Liver (tissue), 9 donors: ENCODE results near the gene ALS2CL. TPM values are rescaled to one million over a fixed set of nuclear protein-coding genes. Genes with fewer than 3 reads are reported as not detected.

Source experiments
- DNase-seq: peaks from one replicate; pipeline ENCODE4 v3.0.0-alpha.2; 2017; ENCODE audit warnings: low spot score
- H3K27ac ChIP-seq, 2 donors: one replicate each; pipeline ENCODE4 v1.7.0; 2013; ENCODE audit warnings: inconsistent platforms in 2 of 2, low read length in 2 of 2, control low read depth in 1 of 2, low read depth in 1 of 2, mild to moderate bottlenecking in 1 of 2
- H3K27me3 ChIP-seq, 4 donors: one replicate each; pipeline versions ENCODE4 v1.6.1 to v1.7.0; 2013; ENCODE audit warnings: low read length in 3 of 4, inconsistent platforms in 1 of 4, mild to moderate bottlenecking in 1 of 4, moderate library complexity in 1 of 4; ENCODE audit not compliant: control insufficient read depth in 4 of 4, insufficient read depth in 4 of 4
- H3K36me3 ChIP-seq, 4 donors: one replicate each; pipeline versions ENCODE4 v1.6.1 to v1.7.0; 2013; ENCODE audit warnings: low read length in 3 of 4, mild to moderate bottlenecking in 3 of 4, low read depth in 1 of 4, moderate library complexity in 1 of 4; ENCODE audit not compliant: control insufficient read depth in 4 of 4, insufficient read depth in 3 of 4
- H3K4me1 ChIP-seq, 4 donors: one replicate each; pipeline versions ENCODE4 v1.6.1 to v1.7.0; 2013; ENCODE audit warnings: low read length in 3 of 4, mild to moderate bottlenecking in 3 of 4, moderate library complexity in 1 of 4; ENCODE audit not compliant: control insufficient read depth in 4 of 4, insufficient read depth in 4 of 4
- H3K4me3 ChIP-seq, 3 donors: one replicate each; pipeline versions ENCODE4 v1.6.1 to v1.7.0; 2013; ENCODE audit warnings: low read length in 3 of 3, control low read depth in 1 of 3, low read depth in 1 of 3, mild to moderate bottlenecking in 1 of 3
- H3K9ac ChIP-seq, 2 donors: one replicate each; pipeline ENCODE4 v1.7.0; 2013; ENCODE audit warnings: low read length in 2 of 2, mild to moderate bottlenecking in 2 of 2, moderate library complexity in 2 of 2, control low read depth in 1 of 2, low read depth in 1 of 2
- H3K9me3 ChIP-seq, 4 donors: one replicate each; pipeline versions ENCODE4 v1.6.1 to v1.7.0; 2013; ENCODE audit warnings: low read length in 3 of 4; ENCODE audit not compliant: control insufficient read depth in 4 of 4
- ATF3 ChIP-seq: IDR thresholded peaks from 2 replicates; pipeline ENCODE4 v1.6.1; 2016; ENCODE audit warnings: antibody characterized with exemption
- CTCF ChIP-seq: fragments of 150-350 bp; IDR thresholded peaks from 2 replicates; pipeline ENCODE4 v1.5.1; 2017; ENCODE audit warnings: improper control_type of control experiment, low read depth, low read length; ENCODE audit not compliant: missing input control
- EGR1 ChIP-seq, 2 donors: IDR thresholded peaks; 2 replicates each; pipeline ENCODE4 v1.6.1; 2016 to 2018; ENCODE audit warnings: antibody characterized with exemption in 2 of 2, low read depth in 2 of 2
- FOXA2 ChIP-seq: IDR thresholded peaks from 2 replicates; pipeline ENCODE4 v1.6.1; 2016; ENCODE audit warnings: antibody characterized with exemption
- GABPA ChIP-seq, 2 donors: IDR thresholded peaks in 1 of 2; conservative IDR thresholded peaks in 1 of 2; 2 replicates each; pipeline ENCODE4 v1.6.1; 2016; ENCODE audit warnings: antibody characterized with exemption in 2 of 2, mild to moderate bottlenecking in 1 of 2, moderate library complexity in 1 of 2
- HNF4A ChIP-seq, 2 donors: conservative IDR thresholded peaks; 2 replicates each; pipeline ENCODE4 v1.6.1; 2016; ENCODE audit warnings: antibody characterized with exemption in 2 of 2, mild to moderate bottlenecking in 2 of 2
- HNF4G ChIP-seq: IDR thresholded peaks from 2 replicates; pipeline ENCODE4 v1.6.1; 2016; ENCODE audit warnings: antibody characterized with exemption
- JUND ChIP-seq, 2 donors: IDR thresholded peaks; 2 replicates each; pipeline ENCODE4 v1.6.1; 2016; ENCODE audit warnings: antibody characterized with exemption in 2 of 2
- MAX ChIP-seq: IDR thresholded peaks from 2 replicates; pipeline ENCODE4 v1.6.1; 2016; ENCODE audit warnings: antibody characterized with exemption
- NR2F2 ChIP-seq: IDR thresholded peaks from 2 replicates; pipeline ENCODE4 v1.6.1; 2016; ENCODE audit warnings: antibody characterized with exemption
- REST ChIP-seq: IDR thresholded peaks from 2 replicates; pipeline ENCODE4 v1.6.1; 2016; ENCODE audit warnings: antibody characterized with exemption, mild to moderate bottlenecking
- RXRA ChIP-seq, 2 donors: IDR thresholded peaks; 2 replicates each; pipeline ENCODE4 v1.6.1; 2017 to 2018; ENCODE audit warnings: antibody characterized with exemption in 2 of 2, mild to moderate bottlenecking in 1 of 2
- SP1 ChIP-seq: IDR thresholded peaks from 2 replicates; pipeline ENCODE4 v1.6.1; 2018; ENCODE audit warnings: antibody characterized with exemption, mild to moderate bottlenecking
- TAF1 ChIP-seq: conservative IDR thresholded peaks from 2 replicates; pipeline ENCODE4 v1.6.1; 2016; ENCODE audit warnings: antibody characterized with exemption, mild to moderate bottlenecking
- YY1 ChIP-seq: IDR thresholded peaks from 2 replicates; pipeline ENCODE4 v1.6.1; 2016; ENCODE audit warnings: antibody characterized with exemption, mild to moderate bottlenecking
- ZBTB33 ChIP-seq: IDR thresholded peaks from 2 replicates; pipeline ENCODE4 v1.6.1; 2016; ENCODE audit warnings: antibody characterized with exemption
- WGBS: extraction: QIAGEN DNeasy Blood & Tissue Kit; methylation state at CpG from one replicate; pipeline ENCODE4 v1.1.7; 2013; 5-methylcytosine and 5-hydroxymethylcytosine counted together
- polyA plus RNA-seq, 2 donors: library from polyadenylated mRNA; stranded (reverse) in 1 of 2; unstranded in 1 of 2; fragments of 200-250 nt in 1 of 2; fragments of >200 nt in 1 of 2; fragmentation: Nextera tagmentation in 1 of 2; extraction: Ambion mirVana in 1 of 2; gene quantifications; one replicate each; pipeline versions ENCODE4 v1.2.1 to v1.2.3, GENCODE V29; 2013 to 2015
- total RNA-seq, 2 donors: library from RNA; depleted of rRNA; stranded (reverse); fragments of >200 nt; gene quantifications; one replicate each; pipeline ENCODE4 v1.2.3, GENCODE V29; 2014
- donor health status: healthy.
- donor health status: healthy.
- donor health status: healthy.
- donor health status: healthy.
- donor health status: healthy.

Gene ALS2CL
- total and polyA plus RNA-seq, 4 donors: 0.51 to 22.9 (median 5.7) TPM

GRCh38 chr3:46721009-46721408, 27.5 kb upstream of the ALS2CL start:
- no peak for TF ChIP-seq HNF4A (conservative IDR thresholded peaks at IDR 0.05)
- TF ChIP-seq HNF4G: no peak
- TF ChIP-seq CTCF: no peak
- TF ChIP-seq YY1: no peak
- TF ChIP-seq ATF3: no peak
- TF ChIP-seq GABPA (IDR thresholded peaks at IDR 0.05 in 1 of 2, conservative IDR thresholded peaks at IDR 0.05 in 1 of 2): no peak
- no peak for TF ChIP-seq NR2F2
- no peak for TF ChIP-seq ZBTB33
- no peak for TF ChIP-seq MAX
- no peak for TF ChIP-seq REST
- no peaks in the 10 kb centered on the region for H3K36me3 ChIP-seq
- 69% methylated on average over 2 of the region's 2 CpGs for WGBS
- H3K9ac ChIP-seq: no peak overlapping the region
- H3K27ac ChIP-seq: no peak overlapping the region
- no peaks in the 10 kb centered on the region for H3K27me3 ChIP-seq
- DNase-seq: no peak
- H3K9me3 ChIP-seq: no peaks in the 10 kb centered on the region
- no peaks in the 10 kb centered on the region for H3K4me1 ChIP-seq
- H3K4me3 ChIP-seq: no peak overlapping the region

GRCh38 chr3:46719735-46720271, 26.3 kb upstream of the ALS2CL start:
- no peak for DNase-seq
- H3K4me3 ChIP-seq: no peak overlapping the region
- H3K4me1 ChIP-seq: no peaks in the 10 kb centered on the region
- no peak overlapping the region for H3K9ac ChIP-seq
- no peaks in the 10 kb centered on the region for H3K9me3 ChIP-seq
- no peak overlapping the region for H3K27ac ChIP-seq
- H3K36me3 ChIP-seq: no peaks in the 10 kb centered on the region
- WGBS: 81% methylated on average over 4 of the region's 4 CpGs
- TF ChIP-seq FOXA2 (no peak), NR2F2 (no peak), SP1 (no peak), JUND (IDR thresholded peaks at IDR 0.05) (no peak), HNF4A (conservative IDR thresholded peaks at IDR 0.05) (no peak), EGR1 (IDR thresholded peaks at IDR 0.05; ENCODE audit: low read depth in 2 of 2) (no peak), YY1 (no peak), RXRA (IDR thresholded peaks at IDR 0.05) (no peak), TAF1 (no peak)
- H3K27me3 ChIP-seq: no peaks in the 10 kb centered on the region
